ENCODE results near the gene SATB1.

DNA sequence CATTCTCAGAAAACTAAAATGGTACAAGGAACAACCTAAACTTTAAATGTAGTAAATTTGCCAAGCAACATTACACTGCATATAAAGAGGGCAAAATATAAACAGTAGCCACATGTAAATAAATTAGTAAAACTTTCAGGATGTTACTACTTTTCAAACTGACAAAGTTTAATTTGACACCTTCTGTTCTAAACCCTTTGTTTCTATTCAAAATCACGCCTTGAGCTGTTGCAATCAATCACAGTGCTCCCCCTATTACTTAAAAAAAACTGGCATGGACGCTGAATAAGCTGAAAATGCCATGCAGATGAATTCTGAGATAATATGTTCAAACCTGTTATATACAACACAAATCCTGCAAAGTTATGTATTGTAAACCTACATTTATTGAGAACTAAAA lies 69.3 kb downstream of the SATB1 start:
- TF ChIP-seq, protein P1, sequence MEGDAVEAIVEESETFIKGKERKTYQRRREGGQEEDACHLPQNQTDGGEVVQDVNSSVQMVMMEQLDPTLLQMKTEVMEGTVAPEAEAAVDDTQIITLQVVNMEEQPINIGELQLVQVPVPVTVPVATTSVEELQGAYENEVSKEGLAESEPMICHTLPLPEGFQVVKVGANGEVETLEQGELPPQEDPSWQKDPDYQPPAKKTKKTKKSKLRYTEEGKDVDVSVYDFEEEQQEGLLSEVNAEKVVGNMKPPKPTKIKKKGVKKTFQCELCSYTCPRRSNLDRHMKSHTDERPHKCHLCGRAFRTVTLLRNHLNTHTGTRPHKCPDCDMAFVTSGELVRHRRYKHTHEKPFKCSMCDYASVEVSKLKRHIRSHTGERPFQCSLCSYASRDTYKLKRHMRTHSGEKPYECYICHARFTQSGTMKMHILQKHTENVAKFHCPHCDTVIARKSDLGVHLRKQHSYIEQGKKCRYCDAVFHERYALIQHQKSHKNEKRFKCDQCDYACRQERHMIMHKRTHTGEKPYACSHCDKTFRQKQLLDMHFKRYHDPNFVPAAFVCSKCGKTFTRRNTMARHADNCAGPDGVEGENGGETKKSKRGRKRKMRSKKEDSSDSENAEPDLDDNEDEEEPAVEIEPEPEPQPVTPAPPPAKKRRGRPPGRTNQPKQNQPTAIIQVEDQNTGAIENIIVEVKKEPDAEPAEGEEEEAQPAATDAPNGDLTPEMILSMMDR (IDR thresholded peaks at IDR 0.05; ENCODE audit: low read depth, low read length): no peak
- no peak for TF ChIP-seq EZH2phosphoT487 (IDR thresholded peaks at IDR 0.05; ENCODE audit: low read depth)
